Stimulated activated CD4-positive, alpha-beta T cell treated with anti-CD3 and anti-CD28 coated beads, Interleukin-12 subunit alpha, Interleukin-12 subunit beta, amount 100 ng/mL, for 4 hours (primary cell): ENCODE results near the gene CMIP.

Source experiments
- DNase-seq: peaks from one replicate; pipeline ENCODE4 v3.0.0-alpha.2; 2020

CMIP gene

DNA sequence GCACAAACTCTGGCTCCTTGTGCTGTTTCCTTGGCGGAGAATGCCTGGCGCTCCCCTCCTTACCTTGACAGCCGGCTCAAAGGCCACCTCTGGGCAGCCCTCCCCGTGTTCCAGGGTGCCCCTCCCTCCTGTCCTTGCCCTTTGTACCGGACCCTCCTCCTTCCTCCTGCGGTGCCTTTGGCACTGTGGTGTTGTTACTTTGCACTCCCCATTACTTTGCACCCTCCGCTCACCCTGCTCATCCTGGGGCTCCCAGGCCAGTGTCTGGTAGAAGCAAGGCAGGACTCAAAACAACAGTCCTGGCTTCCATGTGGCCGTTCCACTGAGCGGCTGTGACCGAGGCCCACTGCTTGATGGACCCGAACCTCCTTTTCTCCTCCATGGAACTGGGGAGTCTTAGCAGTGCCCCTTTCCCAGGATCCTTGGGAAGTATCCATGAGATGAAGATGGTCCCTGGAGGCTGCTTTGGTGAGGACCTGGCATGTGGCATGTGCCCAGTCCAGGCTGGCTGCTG, 147.8 kb downstream of the CMIP start:
- DNase-seq: no peak

DNA sequence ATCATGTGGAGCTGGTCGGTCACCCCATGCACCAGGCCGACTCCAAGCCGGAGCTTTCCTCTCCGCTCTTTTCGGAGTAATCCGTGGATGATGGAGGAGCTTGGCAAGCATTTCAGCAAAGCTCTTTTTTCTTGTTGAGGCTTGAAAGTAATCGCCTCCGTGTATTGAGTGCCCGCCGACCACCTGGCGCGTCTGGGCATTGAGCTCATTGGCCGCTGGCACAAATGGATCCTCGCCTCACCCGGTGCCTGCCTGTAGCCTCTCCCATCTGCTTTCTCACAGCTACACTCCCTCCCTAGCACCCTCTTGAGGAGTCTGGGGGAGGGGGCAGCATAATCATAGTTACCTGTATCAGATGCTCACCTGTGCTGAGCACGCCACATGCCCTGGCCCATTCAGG, 148.9 kb downstream of the CMIP start:
- DNase-seq: no peak

DNA sequence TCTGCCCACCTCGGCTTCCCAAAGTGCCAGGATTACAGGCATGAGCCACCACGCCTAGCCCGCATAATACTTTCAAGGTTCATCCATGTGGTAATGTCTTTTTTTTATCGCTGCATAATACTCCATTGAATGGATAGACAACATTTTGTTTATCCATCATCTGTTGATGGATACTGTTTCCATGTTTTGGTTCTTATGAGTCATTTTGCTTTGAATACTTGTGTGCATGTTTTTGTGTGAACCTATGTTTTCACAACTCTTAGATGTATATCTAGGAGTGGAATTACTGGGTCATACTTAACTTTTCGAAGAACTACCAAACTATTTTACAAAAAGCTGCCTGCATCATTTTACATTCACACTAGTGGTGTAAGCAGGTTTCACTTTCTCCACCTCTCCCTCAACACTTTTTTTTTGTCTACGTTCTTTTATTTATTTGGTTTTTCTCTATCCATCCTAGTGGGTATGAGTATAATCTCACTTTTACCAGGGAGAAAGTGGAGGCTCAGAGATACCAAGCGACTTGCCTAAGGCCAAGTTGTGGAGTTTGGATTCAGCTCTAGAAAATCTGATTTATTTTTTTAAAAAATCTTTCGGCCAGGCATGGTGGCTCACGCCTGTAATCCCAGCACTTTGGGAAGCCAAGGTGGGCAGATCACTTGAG, 151.2 kb downstream of the CMIP start:
- DNase-seq: no peak

DNA sequence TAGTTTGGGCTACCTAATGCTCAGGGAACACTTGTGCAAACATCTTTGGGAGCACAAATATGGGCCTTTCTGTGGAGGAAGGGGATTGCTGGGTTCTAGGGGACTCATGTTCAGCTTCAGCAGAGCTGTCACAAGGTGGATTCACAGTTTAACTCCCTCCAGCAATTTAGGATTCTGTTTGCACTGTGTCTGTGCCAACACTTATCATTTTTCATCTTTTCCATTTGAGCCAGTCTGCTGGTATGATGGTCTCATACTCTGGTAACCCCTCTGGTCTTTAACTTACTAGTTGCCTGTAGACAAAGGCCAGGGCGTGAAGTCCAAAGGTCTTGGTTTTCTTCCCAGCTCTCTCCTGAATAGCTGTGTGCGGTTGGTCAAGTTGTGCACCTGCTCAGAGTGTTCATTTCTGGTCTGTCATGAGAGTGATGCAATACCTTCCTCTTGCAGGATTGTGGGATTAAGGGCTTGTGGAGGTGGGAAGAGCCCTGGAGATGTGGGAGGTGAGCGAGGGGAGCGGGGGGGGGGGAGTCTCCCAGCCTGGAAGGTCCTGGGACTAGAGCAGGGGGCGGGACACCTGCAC, 152.6 kb downstream of the CMIP start:
- no peak for DNase-seq

DNA sequence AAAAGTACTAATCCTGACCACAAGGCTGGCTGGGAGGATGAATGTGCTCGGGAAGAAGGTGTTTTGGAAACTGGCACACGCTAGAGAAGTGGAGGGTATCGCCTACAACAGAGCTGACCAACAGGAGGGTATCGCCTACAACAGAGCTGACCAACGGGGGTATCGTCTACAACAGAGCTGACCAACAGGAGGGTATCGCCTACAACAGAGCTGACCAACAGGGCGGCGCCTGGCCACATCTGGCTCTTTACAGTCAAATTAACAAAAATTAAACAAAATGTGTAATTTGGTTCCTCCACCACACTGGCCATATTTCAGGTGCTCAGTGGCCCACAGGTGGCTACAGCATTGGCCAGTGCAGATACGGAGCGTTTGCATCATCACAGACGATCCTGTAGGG, 153.5 kb downstream of the CMIP start:
- no peak for DNase-seq

DNA sequence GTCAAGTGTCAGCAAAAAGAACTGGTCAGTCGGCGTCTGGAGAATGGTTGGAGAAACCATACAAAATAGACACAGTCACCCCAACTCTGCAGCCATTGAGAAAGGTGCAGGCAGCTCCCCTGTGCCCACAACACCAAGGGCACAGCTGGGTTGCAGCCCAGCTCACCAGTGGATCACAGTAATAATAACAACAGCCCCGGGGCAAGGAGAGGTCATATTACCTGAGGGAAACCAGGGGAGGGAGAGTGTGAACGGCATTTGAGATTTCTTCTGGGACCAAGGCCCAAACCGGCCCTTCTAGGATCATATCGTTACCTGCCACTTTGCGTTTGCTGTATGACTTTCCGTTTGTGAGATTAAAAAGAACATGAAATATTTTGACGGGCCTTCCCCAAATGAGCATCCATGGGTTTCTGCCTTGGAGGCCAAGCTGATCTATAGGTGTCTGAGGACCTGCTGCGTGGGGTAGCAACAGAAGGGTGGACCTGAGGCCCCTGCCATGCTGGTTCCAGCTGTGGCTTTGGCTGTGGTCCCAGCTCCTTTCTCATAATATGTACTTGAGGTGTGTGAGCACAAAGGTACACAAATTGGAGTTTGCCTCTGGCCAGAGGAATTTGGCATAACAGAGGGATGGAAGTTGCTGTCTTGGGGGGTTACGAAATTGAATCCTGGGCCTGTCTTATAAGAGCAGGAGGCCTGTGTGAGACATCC, 154.6 kb downstream of the CMIP start:
- DNase-seq: no peak

DNA sequence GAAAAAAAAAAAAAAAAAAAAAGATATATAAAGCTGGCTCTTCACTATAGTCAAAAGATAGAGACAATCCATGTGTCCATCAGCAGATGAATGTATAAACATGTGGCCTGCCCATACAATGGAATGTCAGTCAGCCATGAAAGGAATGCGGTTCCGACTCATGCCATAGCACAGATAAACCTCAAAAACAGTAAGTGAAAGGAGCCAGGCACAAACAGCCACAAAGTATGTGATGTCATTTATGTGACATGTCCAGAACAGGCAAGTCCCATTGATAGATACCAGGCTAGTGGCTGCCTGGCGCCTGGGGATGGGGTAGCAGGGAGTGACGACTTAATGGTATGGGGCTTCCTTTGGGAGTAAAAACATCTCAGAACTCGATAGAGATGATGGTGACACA, 155.7 kb downstream of the CMIP start:
- DNase-seq: no peak

DNA sequence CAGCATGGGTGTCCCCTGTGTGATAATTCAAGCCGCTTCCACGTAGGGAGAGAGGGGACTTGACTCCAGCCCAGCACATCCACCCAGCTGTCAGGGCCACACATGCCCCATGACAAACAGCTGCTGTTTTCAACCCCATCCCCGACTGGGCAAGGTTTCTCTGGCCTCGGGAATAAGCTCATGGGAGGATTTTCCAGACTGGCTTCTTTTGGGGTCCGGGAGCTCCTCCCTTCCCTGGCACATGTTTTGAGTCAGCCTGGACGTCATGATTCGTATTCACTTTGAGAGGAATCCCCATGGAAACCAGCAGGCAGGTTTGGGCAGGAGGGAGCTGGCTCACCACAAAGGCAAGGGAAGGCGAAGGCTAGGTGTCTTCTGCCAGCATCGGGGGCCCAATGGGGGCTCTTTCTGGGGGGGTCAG, 156.4 kb downstream of the CMIP start:
- DNase-seq: no peak

DNA sequence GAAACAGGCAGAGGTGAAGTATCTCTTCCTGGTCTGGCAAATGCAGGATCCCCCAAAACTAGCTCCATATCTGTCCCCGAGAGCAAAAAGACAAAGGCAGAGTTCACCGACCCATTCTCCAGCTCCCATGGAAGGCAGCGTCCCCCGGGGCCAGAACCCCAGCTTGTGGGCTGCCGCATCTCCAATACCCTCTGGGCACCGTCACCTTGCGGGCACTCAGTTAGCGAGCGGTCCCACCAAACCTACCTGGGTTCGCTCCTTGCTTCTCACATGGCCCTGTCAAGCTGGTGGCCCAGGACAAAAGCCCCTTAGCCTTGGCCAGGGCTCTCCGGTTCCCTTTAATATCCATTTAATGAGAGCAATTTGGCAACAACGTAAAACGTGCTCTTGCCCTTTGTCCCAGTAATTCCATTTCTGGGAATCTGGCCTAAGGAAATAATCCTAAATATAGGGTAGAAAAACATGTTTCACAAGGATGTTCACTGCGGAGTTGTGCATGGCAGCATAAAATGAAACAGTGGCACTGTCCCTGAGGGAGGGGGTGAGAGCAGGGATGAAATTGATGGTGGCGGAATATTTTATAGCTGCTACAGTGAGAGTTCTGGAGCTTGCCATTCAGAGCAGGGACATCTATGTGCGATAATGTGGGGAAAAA, 157.1 kb downstream of the CMIP start:
- DNase-seq: no peak

DNA sequence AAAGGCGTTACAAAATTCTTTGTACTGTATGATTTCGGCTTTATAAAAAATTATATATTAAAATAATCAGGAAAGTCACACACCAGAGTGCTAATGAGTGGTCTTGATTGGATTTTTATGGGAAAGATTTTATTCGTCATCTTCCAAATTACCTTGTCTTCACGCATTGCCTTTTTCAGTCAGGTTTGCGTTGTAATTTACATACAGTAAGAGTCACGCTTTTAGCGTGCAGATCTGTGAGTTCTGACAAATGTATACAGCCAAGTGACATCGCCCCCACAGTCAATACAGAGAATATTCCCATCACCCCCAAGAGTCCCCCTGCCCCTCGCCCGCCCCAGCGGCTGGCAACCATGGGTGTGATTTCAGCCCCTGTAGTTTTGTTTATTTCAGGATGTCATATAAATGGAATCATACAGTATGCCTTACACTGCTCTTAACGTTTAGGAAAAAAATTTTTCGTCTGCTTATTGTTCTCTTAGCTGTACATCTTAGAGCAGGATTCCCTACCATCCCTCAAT, 157.7 kb downstream of the CMIP start:
- DNase-seq: no peak

DNA sequence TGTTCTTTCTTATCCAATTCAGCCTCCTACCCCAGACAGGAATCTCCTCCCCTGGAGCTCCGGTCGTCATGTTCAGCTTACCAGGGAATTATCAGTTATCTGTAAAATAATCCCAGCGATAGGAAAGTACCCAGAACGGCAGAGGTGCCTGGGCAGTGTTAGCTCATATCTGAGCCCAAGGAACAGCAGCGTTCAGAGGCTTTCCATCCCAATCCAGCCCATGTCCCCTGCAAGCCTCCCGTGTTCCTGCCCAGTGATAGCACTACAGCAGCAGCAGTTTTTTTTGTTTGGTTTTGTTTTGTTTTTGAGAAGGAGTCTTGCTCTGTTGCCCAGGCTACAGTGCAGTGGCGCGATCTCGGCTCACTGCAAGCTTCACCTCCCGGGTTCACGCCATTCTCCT, 158.2 kb downstream of the CMIP start:
- no peak for DNase-seq

DNA sequence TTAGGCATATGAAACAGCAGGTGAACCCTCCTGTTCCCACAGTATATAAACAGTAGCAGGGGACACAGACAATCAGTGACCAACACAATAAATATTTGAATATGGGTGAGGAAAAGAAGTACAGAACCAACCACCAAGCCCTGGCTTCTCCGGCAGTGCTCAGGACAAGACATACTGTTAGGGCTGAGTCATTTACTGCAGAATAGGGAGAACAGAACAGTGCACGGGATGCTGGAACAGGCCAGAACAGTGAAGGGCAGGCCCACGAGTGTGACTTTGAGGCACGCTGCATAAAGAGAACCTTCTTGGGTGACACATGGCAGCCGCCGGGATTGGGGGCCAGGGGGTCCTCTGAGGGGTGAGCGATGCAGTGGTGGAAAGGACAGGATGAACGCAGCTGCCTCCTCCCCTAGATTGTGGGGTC, 160.4 kb downstream of the CMIP start:
- DNase-seq: no peak

DNA sequence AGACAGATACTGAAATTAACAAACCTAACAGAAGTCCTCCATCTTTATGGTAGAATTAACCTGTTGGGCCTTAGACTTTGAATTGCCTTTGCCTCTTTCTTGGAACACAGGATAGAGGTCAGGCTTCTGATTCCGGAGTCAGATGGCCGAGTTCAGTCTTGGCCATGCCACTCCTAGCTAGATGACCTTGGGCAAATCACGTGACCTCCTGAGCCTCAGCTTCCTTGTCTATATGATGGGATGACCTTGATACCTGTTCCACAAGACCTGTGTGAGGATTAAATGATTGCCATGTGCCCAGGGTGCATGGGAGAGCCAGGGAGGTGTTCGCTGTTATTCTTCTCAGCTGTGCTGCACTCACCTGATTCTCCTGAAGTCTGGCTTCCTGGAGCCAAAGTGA, 161.4 kb downstream of the CMIP start:
- no peak for DNase-seq

DNA sequence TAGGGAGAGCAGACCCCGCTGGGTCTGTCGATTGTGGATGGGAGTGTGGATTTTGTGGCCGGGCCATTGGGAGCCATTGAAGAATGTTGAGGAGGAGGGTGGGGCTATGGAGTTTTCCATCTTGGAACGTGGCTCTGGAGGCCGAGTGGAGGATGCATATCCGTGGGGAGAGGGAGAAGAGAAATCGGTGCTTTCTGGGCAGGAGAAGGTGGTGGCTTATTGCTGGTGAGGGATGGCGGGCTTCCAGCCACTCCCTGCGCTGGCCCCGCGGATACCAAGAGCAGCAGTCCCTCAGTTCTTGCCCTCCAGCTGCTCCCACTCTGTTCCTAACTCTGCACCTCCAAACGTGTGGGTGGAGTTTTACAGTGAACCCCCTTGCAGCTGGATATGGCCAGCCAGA, 162.4 kb downstream of the CMIP start:
- DNase-seq: no peak

DNA sequence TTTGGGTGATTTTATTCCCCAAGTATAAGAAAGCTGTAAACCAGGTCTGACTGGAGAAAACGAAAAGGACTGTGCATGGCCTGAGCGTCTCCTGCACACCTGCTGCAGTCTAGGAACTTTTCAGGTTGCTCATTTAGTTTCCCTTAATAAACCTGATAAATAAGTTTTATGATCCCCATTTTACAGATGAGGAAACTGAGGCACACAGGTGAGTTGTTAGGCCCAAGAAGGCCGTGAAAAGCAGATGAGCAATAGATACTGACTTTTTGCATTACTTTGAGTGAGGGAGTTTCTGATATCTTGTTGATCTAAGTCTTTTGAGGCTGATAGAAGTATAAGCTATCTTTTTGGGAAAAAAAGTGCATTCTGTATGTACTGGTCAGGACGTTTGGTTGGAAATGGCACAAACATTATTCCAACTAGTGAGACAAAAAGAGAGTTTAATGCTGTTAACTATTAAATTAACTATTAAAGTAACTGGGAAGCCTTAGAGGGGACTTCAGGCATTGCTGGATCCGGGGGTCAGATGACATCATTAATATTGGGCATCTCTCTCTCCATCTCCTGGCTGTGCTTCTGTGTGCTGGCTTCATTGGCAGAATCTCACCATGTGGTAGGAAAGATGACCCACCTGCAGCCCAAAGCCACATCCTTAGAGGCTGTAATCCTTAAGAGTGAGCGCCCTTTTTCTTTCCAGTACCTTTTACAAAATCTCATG, 163.4 kb downstream of the CMIP start:
- no peak for DNase-seq

DNA sequence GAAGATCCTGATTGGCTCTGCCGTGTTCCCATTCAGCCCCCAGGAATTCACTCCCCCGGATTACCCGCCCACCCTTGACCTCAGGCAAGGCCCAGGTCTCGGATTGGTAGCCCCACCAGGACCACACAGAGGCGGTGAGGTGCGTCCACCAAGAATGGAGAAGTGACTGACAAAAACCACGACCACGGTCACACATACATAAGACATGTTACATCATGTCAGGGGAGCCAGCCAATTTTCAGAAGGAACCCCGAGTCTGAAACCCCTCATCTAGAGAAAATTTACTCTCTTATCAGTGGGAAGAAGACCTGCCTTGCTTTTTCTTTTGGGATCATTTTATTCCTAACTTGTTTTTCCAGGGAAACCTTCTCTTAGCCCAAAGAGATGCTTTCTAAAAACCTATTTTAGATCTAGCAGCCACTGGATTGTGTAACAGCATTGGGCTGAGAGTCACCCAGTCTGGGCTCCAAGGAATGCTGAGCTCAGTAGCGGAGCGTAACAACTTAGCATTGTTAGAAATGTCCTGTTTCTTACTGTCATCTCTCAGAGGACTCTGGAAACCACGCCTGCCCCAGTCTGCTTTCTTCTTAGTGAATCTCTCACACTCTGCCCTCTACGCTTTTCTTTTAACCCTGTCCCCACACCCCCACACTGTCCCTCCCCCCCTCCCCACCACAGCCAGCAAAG, 164.1 kb downstream of the CMIP start:
- no peak for DNase-seq

DNA sequence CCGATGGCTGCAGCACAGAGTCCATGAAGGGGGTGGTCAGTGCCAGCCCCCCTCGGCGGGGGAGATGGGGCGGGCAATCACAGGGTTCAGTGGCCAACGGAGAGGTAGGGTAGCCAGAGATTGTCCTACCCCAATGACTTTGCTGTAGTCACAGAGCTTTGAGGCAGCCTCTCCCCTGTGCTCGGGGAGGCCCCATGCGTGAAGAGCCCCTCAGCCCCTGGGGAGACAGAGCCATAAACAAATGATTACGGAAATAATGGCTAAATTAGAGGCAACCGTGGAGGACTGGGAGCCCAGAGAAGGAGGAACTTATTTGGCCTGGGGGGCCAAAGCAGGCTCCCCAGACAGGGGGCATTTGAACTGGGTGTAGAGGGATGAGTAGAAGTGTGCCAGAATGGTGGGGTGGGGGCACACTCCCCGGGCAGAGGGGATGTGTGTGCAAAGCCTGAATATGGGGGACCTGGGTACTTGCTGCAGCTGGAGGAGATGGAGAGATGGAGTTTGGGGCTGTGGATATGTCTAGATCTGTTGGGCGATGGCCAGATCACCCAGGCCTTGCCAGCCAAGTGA, 164.8 kb downstream of the CMIP start:
- DNase-seq: no peak

DNA sequence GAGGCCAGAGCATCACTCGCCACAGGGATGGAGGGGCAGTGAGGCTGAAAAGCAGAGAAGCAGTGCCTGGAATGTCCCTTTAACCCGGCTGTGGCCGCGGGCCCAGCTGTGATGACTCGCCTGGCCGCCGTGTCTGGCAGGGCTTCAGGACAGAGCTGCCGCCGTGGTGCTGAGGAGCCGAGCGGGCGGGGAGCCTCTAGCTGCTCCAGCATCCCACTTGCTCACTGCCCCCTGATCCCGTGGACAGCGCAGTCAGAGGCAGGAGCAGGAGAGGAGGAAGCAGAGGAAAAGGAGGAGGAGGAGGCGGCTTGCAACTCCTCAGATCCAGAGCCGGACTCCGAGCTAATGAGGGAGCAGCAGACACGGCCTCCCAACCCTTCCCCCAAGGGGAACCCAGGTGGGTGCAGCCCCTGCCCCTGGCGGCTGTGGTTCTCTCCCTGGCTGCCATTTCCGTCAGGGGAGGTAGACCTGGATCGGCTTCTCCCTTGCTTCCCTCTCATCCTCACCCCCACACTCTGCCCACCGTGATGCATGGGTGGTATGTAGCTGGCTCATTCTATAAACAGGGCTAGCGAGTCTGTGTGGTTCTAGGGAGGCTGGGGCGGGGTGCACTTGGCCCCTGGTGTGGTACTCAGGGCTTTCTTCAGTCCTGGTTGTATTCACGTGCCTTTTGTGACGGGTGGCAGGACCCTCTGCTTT, 165.7 kb downstream of the CMIP start:
- no peak for DNase-seq

DNA sequence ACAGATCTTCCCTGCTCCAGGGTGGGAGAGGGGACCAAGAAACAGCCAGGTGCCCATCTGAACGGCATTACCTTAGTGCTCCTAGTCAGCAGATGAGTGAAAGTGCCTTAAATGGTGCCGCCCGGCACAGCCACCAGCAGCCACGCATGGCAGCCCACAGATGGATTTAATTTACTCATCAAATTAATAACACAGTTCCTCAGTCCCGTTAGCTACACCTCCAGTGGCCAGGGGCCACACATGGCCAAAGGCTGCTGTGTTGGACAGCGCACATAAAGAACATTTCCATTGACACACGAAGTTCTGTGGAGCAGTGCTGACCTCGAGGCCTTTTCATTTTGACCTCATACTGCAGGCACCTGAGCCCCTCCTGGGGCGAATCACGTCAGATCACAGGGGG, 166.3 kb downstream of the CMIP start:
- DNase-seq: no peak

DNA sequence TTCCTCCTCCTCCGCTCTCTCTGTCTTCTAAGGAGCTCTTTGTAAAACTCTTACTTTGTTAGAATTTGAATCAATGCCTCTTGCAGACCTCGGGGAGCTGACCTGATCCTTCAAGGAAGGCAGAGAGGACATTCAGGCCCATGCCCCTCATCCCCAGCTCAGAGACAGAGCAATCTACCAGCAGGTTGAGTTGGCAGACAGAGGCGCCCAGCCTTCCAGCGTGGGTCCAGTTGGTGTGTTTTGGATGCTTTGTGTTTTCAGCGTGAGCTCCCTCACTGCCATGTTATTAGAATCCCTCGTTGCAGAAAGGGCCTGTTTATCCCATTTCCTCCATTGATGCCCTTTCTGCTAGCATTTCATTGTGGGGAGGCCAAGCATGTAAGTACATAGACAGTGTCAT, 167.1 kb downstream of the CMIP start:
- no peak for DNase-seq
